ENCODE data around the gene SRSF10. TPM values are rescaled to one million over a fixed set of nuclear protein-coding genes. Genes with fewer than 3 reads are reported as not detected.

SRSF10 gene
- total and polyA plus RNA-seq, 2 of the 8 experiments (the other 6 are each of a cell fraction or from before 2014, with no cell fraction given): 155 to 194 TPM

GRCh38 chr1:24021403-24022266, 41.5 kb upstream of the SRSF10 start:
- no peak overlapping the region for H3K4ac ChIP-seq (replicated peaks; ENCODE audit: insufficient read length, low read depth, low read length)
- CTCF ChIA-PET (ENCODE audit: partially characterized antibody): interaction anchor here (0.8 to 1.9 kb wide), 3 partner anchors 25 to 211 kb away, joined by 3 to 6 read pairs (median 3); no protein-coding TSS in a partner anchor
- no peak overlapping the region for H3K27ac ChIP-seq (ENCODE audit: low read depth, low read length)
- no peak overlapping the region for H2BK120ac ChIP-seq (replicated peaks; ENCODE audit: low read depth, low read length)
- no peaks in the 10 kb centered on the region for H3K36me3 ChIP-seq (ENCODE audit: control insufficient read depth in 2 of 4, insufficient read depth in 4 of 4, low read length in 3 of 4)
- TF ChIP-seq E2F6 (IDR thresholded peaks at IDR 0.05): no peak
- no peak for TF ChIP-seq SIRT6 (IDR thresholded peaks at IDR 0.05; ENCODE audit: low read length)
- TF ChIP-seq CHD1 (IDR thresholded peaks at IDR 0.05; ENCODE audit: low read depth, low read length): no peak
- TF ChIP-seq HDAC2 (IDR thresholded peaks at IDR 0.05; ENCODE audit: borderline replicate concordance in 1 of 2, low read depth in 2 of 2, low read length in 2 of 2): no peak
- TF ChIP-seq BCL11A (IDR thresholded peaks at IDR 0.05; ENCODE audit: low read depth in 2 of 2, low read length in 2 of 2): no peak
- TF ChIP-seq RXRA (IDR thresholded peaks at IDR 0.05; ENCODE audit: insufficient read depth, low read depth, low read length): no peak
- no peak for TF ChIP-seq JUND (IDR thresholded peaks at IDR 0.05; ENCODE audit: low read length)
- no peak for TF ChIP-seq SP1 (IDR thresholded peaks at IDR 0.05; ENCODE audit: low read depth, low read length)
- H3K4me1 ChIP-seq (replicated peaks in 1 of 4; ENCODE audit: control insufficient read depth in 3 of 4, insufficient read depth in 4 of 4, low read length in 3 of 4): peaks cover 0 to 12% (median 4%) of the 10 kb centered on the region in 4 experiments; a peak in 5 of 7 replicates
- H2BK15ac ChIP-seq (ENCODE audit: low read length): 0 out of 2 replicates have a peak overlapping the region, but pooled peaks have one; percentile 4
- 84% methylated on average over 7 of the region's 7 CpGs; no CpG with 5 or more reads in 1 of the 2 experiments for WGBS, 2 experiments (ENCODE audit: extremely low coverage in 1 of 2, insufficient coverage in 1 of 2, insufficient read length in 1 of 2, insufficient replicate concordance in 2 of 2, low coverage in 1 of 2, low lambda C conversion rate in 2 of 2, missing lambda C conversion rate in 1 of 2)
- peak overlapping the region; percentile 57 for H4K91ac ChIP-seq (replicated peaks; ENCODE audit: insufficient read length, low read length)
- H3K27me3 ChIP-seq (replicated peaks in 1 of 4; ENCODE audit: control insufficient read depth in 3 of 4, extremely low read depth in 1 of 4, insufficient read depth in 3 of 4, low read length in 3 of 4): no peaks in the 10 kb centered on the region
- peak overlapping the region; percentile 31; the same call in 1 of the 2 replicates for H4K8ac ChIP-seq (ENCODE audit: extremely low read depth, insufficient read depth, low read length)
- H2BK5ac ChIP-seq (ENCODE audit: low read depth, low read length): no peak overlapping the region
- H4K5ac ChIP-seq (ENCODE audit: insufficient read length, low read depth, low read length): no peak overlapping the region
- H2AFZ ChIP-seq (ENCODE audit: low read length): peak overlapping the region; percentile 14; the same call in 1 of the 2 replicates
- no peak for DNase-seq (ENCODE audit: low read depth in 1 of 2, low spot score in 2 of 2)
- H3K9me3 ChIP-seq (ENCODE audit: insufficient read depth in 2 of 2, low read depth in 1 of 2, low read length in 1 of 2): no peaks in the 10 kb centered on the region
- no peak overlapping the region for H3K18ac ChIP-seq (ENCODE audit: extremely low read depth, low read length)
- H3K14ac ChIP-seq (ENCODE audit: insufficient read length): no peak overlapping the region
- no peak for FAIRE-seq
- no peak overlapping the region for H2BK12ac ChIP-seq (ENCODE audit: low read depth, low read length)
- no peaks in the 10 kb centered on the region for H3K23me2 ChIP-seq (ENCODE audit: low read depth, low read length)
- H3K79me2 ChIP-seq (ENCODE audit: control insufficient read depth in 1 of 2, insufficient read depth in 2 of 2, low read length in 2 of 2): no peaks in the 10 kb centered on the region
- POLR2A ChIA-PET (ENCODE audit: partially characterized antibody): interaction anchor here (0.9 to 2.3 kb wide), 4 partner anchors 41 to 129 kb away, joined by 4 to 6 read pairs (median 5); partner anchors contain the start of genes PNRC2 and SRSF10
- H3K56ac ChIP-seq (replicated peaks; ENCODE audit: insufficient read length, low read depth, low read length): no peak overlapping the region
- H3K23ac ChIP-seq (ENCODE audit: insufficient read length): no peak overlapping the region
- H3K4me3 ChIP-seq (ENCODE audit: extremely low read depth in 1 of 4, insufficient read depth in 2 of 4, low read depth in 3 of 4, low read length in 4 of 4): no peak overlapping the region
- H4K20me1 ChIP-seq (replicated peaks in 1 of 2; ENCODE audit: control insufficient read depth in 1 of 2, insufficient read depth in 2 of 2, low read length in 2 of 2): no peaks in the 10 kb centered on the region
- no peak overlapping the region for H2AK5ac ChIP-seq (ENCODE audit: low read depth, low read length)
- H3K9ac ChIP-seq (replicated peaks in 1 of 4; ENCODE audit: extremely low read depth in 1 of 4, low read depth in 3 of 4, low read length in 3 of 4): no peak overlapping the region
- peak overlapping the region; percentile 55; the same call in 1 of the 2 replicates for H2BK20ac ChIP-seq (ENCODE audit: low read length)
- H3K79me1 ChIP-seq (ENCODE audit: low read depth, low read length): no peaks in the 10 kb centered on the region
- no peak overlapping the region for H3K4me2 ChIP-seq (ENCODE audit: insufficient read depth in 1 of 2, low read depth in 2 of 2, low read length in 2 of 2)

Data from H1 (cell line).